GM12878 (cell line): ENCODE results near the gene CHRND. TPM values are rescaled to one million over a fixed set of nuclear protein-coding genes. Genes with fewer than 3 reads are reported as not detected.

Experiments used
- ATAC-seq: fragments of 200-7000 bp; cut with Tn5 transposase; 3 replicates; pipeline ENCODE4 v1.9.1; 2020; ENCODE audit warnings: mild to moderate bottlenecking, moderate library complexity
- BruUV-seq: library from RNA; stranded (reverse); fragments of 400-500 nt; replicated peaks from 2 replicates; lab custom pipeline; 2021; lab: Mats Ljungman, UMichigan
- CTCF ChIA-PET: fragments of 300-600 bp; sonication (Branson Sonifier 250); formaldehyde crosslinking; extraction: SDS; loops from one replicate; lab custom pipeline; 2021; ENCODE audit warnings: inconsistent platforms; lab: Yijun Ruan, JAX
- POLR2A ChIA-PET: fragments of 350-600 bp; formaldehyde crosslinking; extraction: SDS; loops from one replicate; lab custom pipeline; 2021; ENCODE audit warnings: inconsistent platforms; lab: Charles Lee
- RAD21 ChIA-PET: fragments of 300-600 bp; sonication (Branson Sonifier 250); formaldehyde crosslinking; loops from one replicate; lab custom pipeline; 2023; ENCODE audit warnings: antibody characterized with exemption; ENCODE audit not compliant: unreplicated experiment; lab: Charles Lee
- SMC1A ChIA-PET: fragments of 300-600 bp; sonication (Branson Sonifier 250); formaldehyde crosslinking; loops from one replicate; lab custom pipeline; 2023; ENCODE audit not compliant: unreplicated experiment, uncharacterized antibody; lab: Charles Lee
- DNase-seq: peaks from one replicate; pipeline ENCODE4 v3.0.0-alpha.2; 2011; ENCODE audit warnings: low read depth, low spot score
- FAIRE-seq: peaks from 3 replicates; lab custom pipeline; 2011; peaks lifted over from hg19 to GRCh38; lab: Jason Lieb, UNC
- H2AFZ ChIP-seq: 2 replicates; pipeline ENCODE4 v1.6.0; 2011; ENCODE audit warnings: low read depth, low read length, control low read depth; ENCODE audit not compliant: control insufficient read depth
- H3K27ac ChIP-seq: 2 replicates; pipeline ENCODE4 v1.5.1; 2011; ENCODE audit warnings: control low read depth; ENCODE audit not compliant: control insufficient read depth, insufficient read depth
- H3K27me3 ChIP-seq, 2 experiments: replicated peaks in 1 of 2; 2 replicates each; pipeline versions ENCODE4 v1.6.0 to v1.6.1; 2011; ENCODE audit warnings: low read length in 1 of 2; ENCODE audit not compliant: control insufficient read depth in 2 of 2, insufficient read depth in 2 of 2
- H3K36me3 ChIP-seq, 2 experiments: 2 replicates each; pipeline ENCODE4 v1.5.1; 2011; ENCODE audit warnings: low read length in 1 of 2; ENCODE audit not compliant: control insufficient read depth in 2 of 2, insufficient read depth in 2 of 2
- H3K4me1 ChIP-seq: 2 replicates; pipeline ENCODE4 v1.6.1; 2011; ENCODE audit warnings: mild to moderate bottlenecking, low read length, moderate library complexity, mixed read lengths; ENCODE audit not compliant: control insufficient read depth, insufficient read depth
- H3K4me2 ChIP-seq: 2 replicates; pipeline ENCODE4 v1.6.0; 2011; ENCODE audit warnings: control low read depth; ENCODE audit not compliant: control insufficient read depth, insufficient read depth
- H3K4me3 ChIP-seq: fragments of 200-600 bp; sonication (generic); 2 replicates; pipeline ENCODE4 v1.5.1; 2016
- H3K79me2 ChIP-seq: 2 replicates; pipeline ENCODE4 v1.6.0; 2011; ENCODE audit warnings: low read length; ENCODE audit not compliant: control insufficient read depth, insufficient read depth
- H3K9ac ChIP-seq: 2 replicates; pipeline ENCODE4 v1.8.0; 2011; ENCODE audit warnings: low read length, control low read depth, mixed read lengths; ENCODE audit not compliant: control insufficient read depth, insufficient read depth
- H3K9me3 ChIP-seq: replicated peaks from 3 replicates; pipeline ENCODE4 v1.5.1; 2011; ENCODE audit warnings: mild to moderate bottlenecking, low read length; ENCODE audit not compliant: control insufficient read depth, insufficient read depth
- H4K20me1 ChIP-seq: 2 replicates; pipeline ENCODE4 v1.6.0; 2011; ENCODE audit not compliant: control insufficient read depth, insufficient read depth
- BMI1 ChIP-seq: fragments of 450-650 bp; IDR thresholded peaks from 2 replicates; pipeline ENCODE4 v1.6.1; 2016; ENCODE audit warnings: mild to moderate bottlenecking, moderate library complexity, borderline replicate concordance
- NFYB ChIP-seq: IDR thresholded peaks from 2 replicates; pipeline ENCODE4 v1.6.1; 2011; ENCODE audit warnings: low read depth, mild to moderate bottlenecking, low read length, improper control_type of control experiment, moderate library complexity; ENCODE audit not compliant: insufficient read depth
- SMC3 ChIP-seq: IDR thresholded peaks from 2 replicates; pipeline ENCODE4 v1.6.1; 2011; ENCODE audit warnings: low read length, improper control_type of control experiment, borderline replicate concordance
- TCF3 ChIP-seq: IDR thresholded peaks from 2 replicates; pipeline ENCODE4 v1.6.1; 2012; ENCODE audit warnings: low read depth, mild to moderate bottlenecking, low read length, borderline replicate concordance; ENCODE audit not compliant: insufficient read depth
- ZNF622 ChIP-seq: fragments of 450-650 bp; IDR thresholded peaks from 2 replicates; pipeline ENCODE4 v1.6.1; 2017; ENCODE audit warnings: mild to moderate bottlenecking, inconsistent platforms
- WGBS: methylation state at CpG from one replicate; pipeline ENCODE4 v1.1.6; 2016; ENCODE audit warnings: low lambda C conversion rate; ENCODE audit not compliant: insufficient replicate concordance, insufficient coverage; ENCODE audit errors: missing lambda C conversion rate; 5-methylcytosine and 5-hydroxymethylcytosine counted together
- in situ Hi-C: fragments of 300-500 bp; cut with MboI; formaldehyde crosslinking; loops from 9 replicates; pipeline ENCODE4 v1.14.3; 2018; ENCODE audit warnings: mixed read lengths
- intact Hi-C: fragments of 100-400 bp; cut with micrococcal nuclease; formaldehyde crosslinking; loops from one replicate; pipeline ENCODE4 v1.14.2; 2022; ENCODE audit not compliant: unreplicated experiment
- polyA plus RNA-seq, 11 experiments: library from polyadenylated mRNA; depleted of rRNA in 4 of 11; unstranded in 6 of 11; stranded (reverse) in 5 of 11; fragments of >200 nt; fragmentation: Nextera tagmentation in 4 of 11; fragmentation: Illumina TruSeq in 1 of 11; extraction: Ambion mirVana in 4 of 11; extraction: Trizol in 1 of 11; gene quantifications; 1 replicate in 1 of 11; 2 replicates in 10 of 11; pipeline versions ENCODE4 v1.2.1 to v1.2.3, GENCODE V29; 2011 to 2016; ENCODE audit warnings: inconsistent platforms in 2 of 11, missing spikeins in 2 of 11, low read depth in 1 of 11
- total RNA-seq, 4 experiments: library from RNA; depleted of rRNA in 3 of 4; stranded (reverse); fragments of >200 nt in 3 of 4; fragmentation: Illumina TruSeq in 1 of 4; extraction: Trizol in 1 of 4; gene quantifications; 2 replicates each; pipeline versions ENCODE4 v1.2.1 to v1.2.3, GENCODE V29; 2013 to 2021
- TF ChIP-seq, protein P1 (sequence below): IDR thresholded peaks from 2 replicates; pipeline ENCODE4 v1.6.1; 2012; ENCODE audit warnings: mild to moderate bottlenecking, low read depth, low read length
- TF ChIP-seq, protein P2 (sequence below): fragments of 150-350 bp; IDR thresholded peaks from 2 replicates; pipeline ENCODE4 v1.6.1; 2014; ENCODE audit warnings: mild to moderate bottlenecking, low read depth, low read length
- TF ChIP-seq, protein P3 (sequence below): fragments of 450-650 bp; IDR thresholded peaks from 2 replicates; pipeline ENCODE4 v1.6.1; 2017; ENCODE audit warnings: mild to moderate bottlenecking, low read depth, inconsistent platforms; ENCODE audit not compliant: poor library complexity, severe bottlenecking
- TF ChIP-seq, protein P4 (sequence below): fragments of 450-650 bp; IDR thresholded peaks from 2 replicates; pipeline ENCODE4 v1.6.1; 2017; ENCODE audit warnings: mild to moderate bottlenecking, moderate library complexity

Gene CHRND
- total and polyA plus RNA-seq, 10 of the 15 experiments (the other 5 are each of a cell fraction or from before 2014, with no cell fraction given): not detected

DNA sequence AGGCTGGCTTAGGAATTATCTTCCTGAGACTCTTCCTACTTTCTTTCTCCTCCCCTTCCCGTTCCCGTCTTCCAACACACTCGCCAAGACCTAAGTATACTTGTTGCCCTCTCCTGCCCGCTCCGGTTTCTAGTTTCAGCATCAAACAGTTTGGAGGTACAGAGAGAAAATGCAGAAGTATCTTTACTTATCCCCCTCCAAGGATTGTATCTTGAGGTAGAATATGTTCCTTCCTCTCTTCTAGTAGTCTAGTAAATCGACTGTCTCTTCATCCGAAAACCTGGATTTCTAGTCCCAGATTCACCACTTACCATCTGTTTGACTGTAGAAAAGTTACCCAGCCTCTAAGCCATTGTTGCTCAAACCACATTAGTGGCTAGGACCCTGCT lies 25.3 kb downstream of the CHRND start (continued):
- no peak for TF ChIP-seq SMC3
- TF ChIP-seq, protein P1, sequence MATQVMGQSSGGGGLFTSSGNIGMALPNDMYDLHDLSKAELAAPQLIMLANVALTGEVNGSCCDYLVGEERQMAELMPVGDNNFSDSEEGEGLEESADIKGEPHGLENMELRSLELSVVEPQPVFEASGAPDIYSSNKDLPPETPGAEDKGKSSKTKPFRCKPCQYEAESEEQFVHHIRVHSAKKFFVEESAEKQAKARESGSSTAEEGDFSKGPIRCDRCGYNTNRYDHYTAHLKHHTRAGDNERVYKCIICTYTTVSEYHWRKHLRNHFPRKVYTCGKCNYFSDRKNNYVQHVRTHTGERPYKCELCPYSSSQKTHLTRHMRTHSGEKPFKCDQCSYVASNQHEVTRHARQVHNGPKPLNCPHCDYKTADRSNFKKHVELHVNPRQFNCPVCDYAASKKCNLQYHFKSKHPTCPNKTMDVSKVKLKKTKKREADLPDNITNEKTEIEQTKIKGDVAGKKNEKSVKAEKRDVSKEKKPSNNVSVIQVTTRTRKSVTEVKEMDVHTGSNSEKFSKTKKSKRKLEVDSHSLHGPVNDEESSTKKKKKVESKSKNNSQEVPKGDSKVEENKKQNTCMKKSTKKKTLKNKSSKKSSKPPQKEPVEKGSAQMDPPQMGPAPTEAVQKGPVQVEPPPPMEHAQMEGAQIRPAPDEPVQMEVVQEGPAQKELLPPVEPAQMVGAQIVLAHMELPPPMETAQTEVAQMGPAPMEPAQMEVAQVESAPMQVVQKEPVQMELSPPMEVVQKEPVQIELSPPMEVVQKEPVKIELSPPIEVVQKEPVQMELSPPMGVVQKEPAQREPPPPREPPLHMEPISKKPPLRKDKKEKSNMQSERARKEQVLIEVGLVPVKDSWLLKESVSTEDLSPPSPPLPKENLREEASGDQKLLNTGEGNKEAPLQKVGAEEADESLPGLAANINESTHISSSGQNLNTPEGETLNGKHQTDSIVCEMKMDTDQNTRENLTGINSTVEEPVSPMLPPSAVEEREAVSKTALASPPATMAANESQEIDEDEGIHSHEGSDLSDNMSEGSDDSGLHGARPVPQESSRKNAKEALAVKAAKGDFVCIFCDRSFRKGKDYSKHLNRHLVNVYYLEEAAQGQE: no peak
- TF ChIP-seq, protein P2, sequence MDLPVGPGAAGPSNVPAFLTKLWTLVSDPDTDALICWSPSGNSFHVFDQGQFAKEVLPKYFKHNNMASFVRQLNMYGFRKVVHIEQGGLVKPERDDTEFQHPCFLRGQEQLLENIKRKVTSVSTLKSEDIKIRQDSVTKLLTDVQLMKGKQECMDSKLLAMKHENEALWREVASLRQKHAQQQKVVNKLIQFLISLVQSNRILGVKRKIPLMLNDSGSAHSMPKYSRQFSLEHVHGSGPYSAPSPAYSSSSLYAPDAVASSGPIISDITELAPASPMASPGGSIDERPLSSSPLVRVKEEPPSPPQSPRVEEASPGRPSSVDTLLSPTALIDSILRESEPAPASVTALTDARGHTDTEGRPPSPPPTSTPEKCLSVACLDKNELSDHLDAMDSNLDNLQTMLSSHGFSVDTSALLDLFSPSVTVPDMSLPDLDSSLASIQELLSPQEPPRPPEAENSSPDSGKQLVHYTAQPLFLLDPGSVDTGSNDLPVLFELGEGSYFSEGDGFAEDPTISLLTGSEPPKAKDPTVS: no peak
- TF ChIP-seq ZNF622: no peak
- TF ChIP-seq NFYB: no peak

DNA sequence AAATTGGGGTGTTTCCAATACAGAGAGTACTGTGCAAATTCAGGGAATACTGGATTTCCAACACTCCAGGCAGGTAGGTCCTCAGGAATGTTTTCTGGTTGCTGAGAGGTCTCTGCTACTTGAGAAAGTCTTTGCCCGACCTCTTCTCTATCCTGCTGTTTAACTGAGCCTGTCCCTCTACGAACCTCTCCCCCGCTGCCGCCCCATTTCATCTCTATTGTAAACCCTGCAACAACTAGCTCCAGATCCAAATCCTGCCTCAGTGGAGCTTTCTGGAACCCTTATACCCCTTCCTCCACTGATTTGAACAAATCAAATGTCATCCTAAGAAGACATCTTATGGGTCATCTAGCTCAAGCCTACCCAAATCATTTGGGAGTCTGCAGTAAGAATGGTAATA lies 25.8 kb downstream of the CHRND start:
- Histone ChIP-seq H3K79me2 (peaks cover 59% of the 10 kb centered on the region), H3K27me3 (no peaks in the 10 kb centered on the region), H3K4me1 (no peaks in the 10 kb centered on the region; the same call in 1 of the 2 replicates), H4K20me1 (0 out of 2 replicates have a peak, but pooled peaks cover 3% of the 10 kb centered on the region), H3K9ac (peak overlapping the region; percentile 99; the same call in 1 of the 2 replicates), H3K9me3 (no peaks in the 10 kb centered on the region; the same call in 2 of the 3 replicates), H3K27ac (peak overlapping the region; percentile 97; the same call in 1 of the 2 replicates), H3K4me2 (peak overlapping the region; percentile 91), H3K36me3 (peaks cover 0 to 7% of the 10 kb centered on the region in 2 experiments; a peak in 3 of 4 replicates), H2AFZ (no peak overlapping the region), H3K4me3 (peak overlapping the region; percentile 85)
- intact Hi-C loops (no loop called here), in situ Hi-C loops (no loop called here)
- SMC1A ChIA-PET: interaction anchor here (0.7 kb wide), 1 partner anchor 578 kb away, joined by 3 read pairs; no protein-coding TSS in a partner anchor
- FAIRE-seq (no peak), ATAC-seq (no peak), DNase-seq (no peak)
- 86% methylated on average over 4 of the region's 4 CpGs for WGBS
- RAD21 ChIA-PET: no interaction called here
- POLR2A ChIA-PET: no interaction called here
- BruUV-seq: no TSS peak
- CTCF ChIA-PET: no interaction called here
- TF ChIP-seq, protein P3, sequence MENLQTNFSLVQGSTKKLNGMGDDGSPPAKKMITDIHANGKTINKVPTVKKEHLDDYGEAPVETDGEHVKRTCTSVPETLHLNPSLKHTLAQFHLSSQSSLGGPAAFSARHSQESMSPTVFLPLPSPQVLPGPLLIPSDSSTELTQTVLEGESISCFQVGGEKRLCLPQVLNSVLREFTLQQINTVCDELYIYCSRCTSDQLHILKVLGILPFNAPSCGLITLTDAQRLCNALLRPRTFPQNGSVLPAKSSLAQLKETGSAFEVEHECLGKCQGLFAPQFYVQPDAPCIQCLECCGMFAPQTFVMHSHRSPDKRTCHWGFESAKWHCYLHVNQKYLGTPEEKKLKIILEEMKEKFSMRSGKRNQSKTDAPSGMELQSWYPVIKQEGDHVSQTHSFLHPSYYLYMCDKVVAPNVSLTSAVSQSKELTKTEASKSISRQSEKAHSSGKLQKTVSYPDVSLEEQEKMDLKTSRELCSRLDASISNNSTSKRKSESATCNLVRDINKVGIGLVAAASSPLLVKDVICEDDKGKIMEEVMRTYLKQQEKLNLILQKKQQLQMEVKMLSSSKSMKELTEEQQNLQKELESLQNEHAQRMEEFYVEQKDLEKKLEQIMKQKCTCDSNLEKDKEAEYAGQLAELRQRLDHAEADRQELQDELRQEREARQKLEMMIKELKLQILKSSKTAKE: no peak
- TF ChIP-seq BMI1 (no peak), TCF3 (no peak)
- TF ChIP-seq, protein P4, sequence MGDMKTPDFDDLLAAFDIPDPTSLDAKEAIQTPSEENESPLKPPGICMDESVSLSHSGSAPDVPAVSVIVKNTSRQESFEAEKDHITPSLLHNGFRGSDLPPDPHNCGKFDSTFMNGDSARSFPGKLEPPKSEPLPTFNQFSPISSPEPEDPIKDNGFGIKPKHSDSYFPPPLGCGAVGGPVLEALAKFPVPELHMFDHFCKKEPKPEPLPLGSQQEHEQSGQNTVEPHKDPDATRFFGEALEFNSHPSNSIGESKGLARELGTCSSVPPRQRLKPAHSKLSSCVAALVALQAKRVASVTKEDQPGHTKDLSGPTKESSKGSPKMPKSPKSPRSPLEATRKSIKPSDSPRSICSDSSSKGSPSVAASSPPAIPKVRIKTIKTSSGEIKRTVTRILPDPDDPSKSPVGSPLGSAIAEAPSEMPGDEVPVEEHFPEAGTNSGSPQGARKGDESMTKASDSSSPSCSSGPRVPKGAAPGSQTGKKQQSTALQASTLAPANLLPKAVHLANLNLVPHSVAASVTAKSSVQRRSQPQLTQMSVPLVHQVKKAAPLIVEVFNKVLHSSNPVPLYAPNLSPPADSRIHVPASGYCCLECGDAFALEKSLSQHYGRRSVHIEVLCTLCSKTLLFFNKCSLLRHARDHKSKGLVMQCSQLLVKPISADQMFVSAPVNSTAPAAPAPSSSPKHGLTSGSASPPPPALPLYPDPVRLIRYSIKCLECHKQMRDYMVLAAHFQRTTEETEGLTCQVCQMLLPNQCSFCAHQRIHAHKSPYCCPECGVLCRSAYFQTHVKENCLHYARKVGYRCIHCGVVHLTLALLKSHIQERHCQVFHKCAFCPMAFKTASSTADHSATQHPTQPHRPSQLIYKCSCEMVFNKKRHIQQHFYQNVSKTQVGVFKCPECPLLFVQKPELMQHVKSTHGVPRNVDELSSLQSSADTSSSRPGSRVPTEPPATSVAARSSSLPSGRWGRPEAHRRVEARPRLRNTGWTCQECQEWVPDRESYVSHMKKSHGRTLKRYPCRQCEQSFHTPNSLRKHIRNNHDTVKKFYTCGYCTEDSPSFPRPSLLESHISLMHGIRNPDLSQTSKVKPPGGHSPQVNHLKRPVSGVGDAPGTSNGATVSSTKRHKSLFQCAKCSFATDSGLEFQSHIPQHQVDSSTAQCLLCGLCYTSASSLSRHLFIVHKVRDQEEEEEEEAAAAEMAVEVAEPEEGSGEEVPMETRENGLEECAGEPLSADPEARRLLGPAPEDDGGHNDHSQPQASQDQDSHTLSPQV: no peak
